NCI-H526 treated with DMSO at 0.1 percent for 48 hours (cell line): ENCODE data around the gene BEND6.
A peak's percentile ranks its signal among the peaks of the same experiment; 100 is the strongest.

Source experiments
- DNase-seq: peaks from one replicate; lab custom pipeline; 2025; lab: John Stamatoyannopoulos, UW

The BEND6 gene

GRCh38 chr6:56940977-56941376, 13.9 kb upstream of the BEND6 start:
- no peak for DNase-seq

DNA sequence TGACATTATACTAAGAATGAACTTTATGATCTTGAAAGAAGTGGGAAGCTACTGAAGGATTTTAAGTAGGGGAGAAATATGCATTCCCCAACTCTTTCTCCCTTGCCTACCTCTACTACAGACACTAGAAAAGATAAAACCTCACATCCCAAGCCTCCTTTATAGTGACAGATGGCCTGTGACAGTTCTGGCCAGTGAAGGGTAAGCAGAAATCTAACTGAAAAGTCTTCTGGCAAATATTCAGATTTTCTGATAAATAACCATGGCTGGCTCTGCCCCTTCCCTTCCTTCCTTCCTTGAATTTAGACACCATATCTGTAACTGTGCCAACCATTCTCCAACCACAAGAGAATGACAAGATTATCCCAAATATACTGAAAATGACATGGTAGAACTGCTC, 10.2 kb upstream of the BEND6 start:
- no peak for DNase-seq

GRCh38 chr6:56946368-56946767, 8.5 kb upstream of the BEND6 start:
- no peak for DNase-seq

- no peak for DNase-seq
Measured at GRCh38 chr6:56947924-56948323, 7.0 kb upstream of the BEND6 start.

DNA sequence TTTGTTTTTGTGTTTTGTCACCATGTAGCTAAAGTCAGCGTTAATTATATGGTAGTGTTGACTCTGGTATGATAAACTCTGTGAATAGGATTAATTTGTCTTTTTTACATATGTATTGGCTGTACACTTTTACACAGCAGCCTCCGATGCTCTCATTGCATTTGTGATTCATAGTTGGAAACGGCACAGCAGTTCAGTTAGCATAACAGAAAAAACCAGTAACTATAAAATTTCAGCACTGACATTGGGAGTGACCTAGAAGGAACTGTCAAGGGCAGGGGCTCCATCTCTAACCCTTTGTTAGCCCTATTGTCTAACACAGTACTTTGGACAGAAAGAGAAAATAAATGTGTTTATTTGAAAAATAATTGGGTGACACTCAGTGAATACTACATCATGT, 5.6 kb upstream of the BEND6 start:
- no peak for DNase-seq

GRCh38 chr6:56949925-56950495, 4.9 kb upstream of the BEND6 start:
- no peak for DNase-seq

GRCh38 chr6:56951049-56951831, 3.7 kb upstream of the BEND6 start:
- DNase-seq, result no peak

GRCh38 chr6:56953597-56954402, 1.1 kb upstream of the BEND6 start:
- no peak for DNase-seq

GRCh38 chr6:56955171-56956155, 556 bp downstream of the BEND6 start:
- DNase-seq, result peak; percentile 56

- no peak for DNase-seq
Measured at GRCh38 chr6:56956491-56956890, 1.6 kb downstream of the BEND6 start.

- no peak for DNase-seq
Measured at GRCh38 chr6:56957856-56958255, 2.9 kb downstream of the BEND6 start.

GRCh38 chr6:56958481-56958880, 3.6 kb downstream of the BEND6 start:
- no peak for DNase-seq

- DNase-seq, result no peak
Measured at GRCh38 chr6:56959094-56959493, 4.2 kb downstream of the BEND6 start.

- no peak for DNase-seq
Measured at GRCh38 chr6:56959938-56960337, 5.0 kb downstream of the BEND6 start.

DNA sequence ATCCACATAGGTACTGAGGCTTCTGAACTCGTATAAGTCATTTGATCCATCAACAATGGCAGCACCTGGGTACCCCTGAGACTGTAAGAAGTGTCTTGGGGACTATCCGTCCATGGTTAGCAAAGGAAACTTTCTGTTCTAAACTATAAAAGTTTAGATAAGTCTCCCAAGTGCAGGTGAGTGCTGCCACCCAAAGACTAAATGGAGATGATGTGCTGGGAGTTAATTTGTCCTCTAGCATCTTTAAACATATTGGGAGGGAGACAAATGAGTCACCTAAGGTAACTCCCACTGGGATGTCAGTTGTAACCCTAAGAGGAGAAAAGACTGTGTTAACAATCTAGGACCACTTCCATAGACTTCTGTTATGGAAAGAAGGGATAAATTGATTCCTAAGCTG, 6.2 kb downstream of the BEND6 start:
- no peak for DNase-seq

DNA sequence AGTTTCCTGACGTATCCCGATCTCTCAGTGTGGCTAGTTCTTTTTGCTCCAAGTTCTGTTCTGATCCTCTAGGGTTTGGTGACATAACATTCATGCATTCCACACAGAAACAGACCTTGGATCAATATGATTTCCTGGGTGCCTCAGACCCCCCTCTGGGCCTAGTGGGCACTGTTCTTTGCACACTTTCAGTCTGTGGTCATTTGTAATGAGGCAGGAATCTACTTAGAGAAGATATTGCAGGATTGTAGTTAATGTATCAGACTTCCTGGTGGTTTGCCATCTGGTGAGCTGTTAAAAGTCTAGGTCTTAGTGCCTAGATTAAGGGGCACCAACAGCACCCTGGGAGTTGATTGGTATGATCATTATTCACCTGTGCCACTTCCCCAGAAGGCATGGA, 7.5 kb downstream of the BEND6 start:
- DNase-seq, result no peak

GRCh38 chr6:56963043-56963442, 8.1 kb downstream of the BEND6 start:
- DNase-seq, result no peak

- no peak for DNase-seq
Measured at GRCh38 chr6:56963793-56964192, 8.9 kb downstream of the BEND6 start.

- DNase-seq, result no peak
Measured at GRCh38 chr6:56965126-56965525, 10.2 kb downstream of the BEND6 start.

GRCh38 chr6:56970849-56971248, 15.9 kb downstream of the BEND6 start:
- DNase-seq, result no peak

DNA sequence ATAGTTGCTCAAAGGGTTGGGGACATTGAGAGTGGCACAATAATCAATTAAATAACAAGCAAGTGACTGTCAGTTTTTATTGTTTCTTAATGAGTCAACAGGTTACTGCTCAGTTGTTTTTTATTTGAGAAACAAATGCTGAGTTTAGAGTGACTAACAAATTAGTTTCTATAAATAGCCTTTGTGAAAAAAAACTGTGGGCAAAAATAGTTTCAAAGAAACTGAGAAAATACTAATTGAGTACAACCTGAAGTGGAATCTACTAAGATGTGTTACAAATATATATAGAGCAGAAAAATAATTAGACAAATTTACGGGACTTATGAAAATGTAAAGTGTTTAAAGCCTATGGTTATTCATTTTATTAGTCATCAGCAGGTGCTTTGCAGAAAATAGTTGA, 22.3 kb downstream of the BEND6 start:
- no peak for DNase-seq

DNA sequence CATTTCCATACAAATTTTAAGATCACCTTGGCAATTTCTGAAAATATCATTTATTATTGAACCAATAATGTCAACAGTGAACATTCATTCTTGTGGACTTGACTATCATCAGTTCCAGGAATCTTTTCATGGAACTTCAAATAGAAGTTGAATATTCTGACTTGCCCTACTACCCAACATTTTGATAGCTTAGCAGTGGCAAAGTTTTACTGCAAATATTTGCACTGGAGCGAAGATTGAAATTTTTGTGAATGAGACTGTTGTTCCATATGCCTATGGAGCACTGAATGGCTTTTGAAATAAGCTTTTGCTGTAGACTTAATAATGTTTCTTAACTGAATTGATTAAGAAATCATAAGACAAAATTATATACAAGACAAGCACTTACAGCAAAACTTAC, 23.6 kb downstream of the BEND6 start:
- no peak for DNase-seq
